HEK293T (cell line): ENCODE data around the gene EMD.

Experiments
- CTCF ChIA-PET: fragments of 350-600 bp; formaldehyde crosslinking; extraction: SDS; loops from one replicate; lab custom pipeline; 2021; ENCODE audit warnings: antibody characterized with exemption, inconsistent platforms; lab: Yijun Ruan, JAX
- POLR2A ChIA-PET: fragments of 350-600 bp; formaldehyde crosslinking; extraction: SDS; loops from one replicate; lab custom pipeline; 2020; ENCODE audit warnings: antibody characterized with exemption, inconsistent platforms; lab: Yijun Ruan, JAX
- DNase-seq: peaks from one replicate; pipeline ENCODE4 v3.0.0; 2012; ENCODE audit warnings: mixed read lengths; ENCODE audit errors: extremely low spot score
- ARNT ChIP-seq: fragments of 450-650 bp; IDR thresholded peaks from 2 replicates; pipeline ENCODE4 v1.6.1; 2017; ENCODE audit warnings: mild to moderate bottlenecking
- BHLHE40 ChIP-seq: fragments of 450-650 bp; IDR thresholded peaks from 2 replicates; pipeline ENCODE4 v1.6.1; 2016; ENCODE audit warnings: mild to moderate bottlenecking, moderate library complexity, borderline replicate concordance
- CTBP1 ChIP-seq: fragments of 450-650 bp; IDR thresholded peaks from 2 replicates; pipeline ENCODE4 v1.6.1; 2016; ENCODE audit warnings: borderline replicate concordance
- ELF4 ChIP-seq: fragments of 450-650 bp; IDR thresholded peaks from 2 replicates; pipeline ENCODE4 v1.6.1; 2017; ENCODE audit warnings: antibody characterized with exemption
- FOXA1 ChIP-seq: fragments of 450-650 bp; IDR thresholded peaks from 2 replicates; pipeline ENCODE4 v1.6.1; 2016; ENCODE audit warnings: mild to moderate bottlenecking
- FOXK2 ChIP-seq: fragments of 450-650 bp; IDR thresholded peaks from 2 replicates; pipeline ENCODE4 v1.6.1; 2016; ENCODE audit warnings: mild to moderate bottlenecking
- FOXM1 ChIP-seq: fragments of 450-650 bp; IDR thresholded peaks from 2 replicates; pipeline ENCODE4 v1.6.1; 2017; ENCODE audit warnings: mild to moderate bottlenecking, borderline replicate concordance
- HDGF ChIP-seq: fragments of 450-650 bp; IDR thresholded peaks from 2 replicates; pipeline ENCODE4 v1.6.1; 2017; ENCODE audit warnings: antibody characterized with exemption, borderline replicate concordance
- L3MBTL2 ChIP-seq: fragments of 450-650 bp; conservative IDR thresholded peaks from 2 replicates; pipeline ENCODE4 v1.6.1; 2016; ENCODE audit warnings: mild to moderate bottlenecking
- LEF1 ChIP-seq: fragments of 450-650 bp; IDR thresholded peaks from 2 replicates; pipeline ENCODE4 v1.6.1; 2017; ENCODE audit warnings: mild to moderate bottlenecking, borderline replicate concordance
- SP1 ChIP-seq: fragments of 450-650 bp; IDR thresholded peaks from 2 replicates; pipeline ENCODE4 v1.6.1; 2017
- SUZ12 ChIP-seq: fragments of 450-650 bp; IDR thresholded peaks from 2 replicates; pipeline ENCODE4 v1.6.1; 2016; ENCODE audit warnings: mild to moderate bottlenecking
- TARDBP ChIP-seq: fragments of 450-650 bp; IDR thresholded peaks from 2 replicates; pipeline ENCODE4 v1.6.1; 2016
- ZNF384 ChIP-seq: fragments of 450-650 bp; IDR thresholded peaks from 2 replicates; pipeline ENCODE4 v1.6.1; 2016
- TF ChIP-seq, protein P1 (sequence below): fragments of 450-650 bp; IDR thresholded peaks from 2 replicates; pipeline ENCODE4 v1.6.1; 2016

Gene EMD

DNA sequence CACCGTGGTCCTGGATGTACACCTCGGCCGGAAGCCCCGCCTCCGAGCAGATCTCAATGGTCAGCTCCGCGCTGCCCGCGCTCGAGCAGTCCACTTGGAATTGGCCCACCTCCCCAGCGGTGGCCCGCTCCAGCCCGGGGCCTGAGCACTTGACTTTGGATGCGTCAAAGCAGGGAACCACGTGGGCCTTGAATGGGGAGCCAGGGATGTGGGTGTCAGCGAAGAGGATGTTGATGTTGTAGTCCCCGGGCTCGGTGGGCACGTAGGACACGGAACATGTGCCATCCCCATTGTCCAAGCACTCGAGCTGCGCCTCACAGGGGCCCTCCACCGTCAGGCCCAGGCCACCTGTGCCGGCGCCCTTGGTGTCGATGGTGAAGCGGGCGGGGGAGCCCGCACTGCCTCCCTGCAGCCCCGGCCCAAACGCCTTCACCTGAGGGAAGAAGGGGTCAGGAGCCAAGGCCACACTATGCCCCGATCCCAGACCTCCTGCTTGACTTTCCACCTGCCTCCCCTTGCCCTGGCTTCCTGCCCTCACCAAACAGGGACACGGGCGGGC is 18.9 kb upstream of the EMD start:
- ChIA-PET CTCF (no interaction called here), POLR2A (no interaction called here)
- TF ChIP-seq ELF4, result no peak
- no peak for TF ChIP-seq LEF1
- no peak for TF ChIP-seq FOXK2
- DNase-seq, result no peak

DNA sequence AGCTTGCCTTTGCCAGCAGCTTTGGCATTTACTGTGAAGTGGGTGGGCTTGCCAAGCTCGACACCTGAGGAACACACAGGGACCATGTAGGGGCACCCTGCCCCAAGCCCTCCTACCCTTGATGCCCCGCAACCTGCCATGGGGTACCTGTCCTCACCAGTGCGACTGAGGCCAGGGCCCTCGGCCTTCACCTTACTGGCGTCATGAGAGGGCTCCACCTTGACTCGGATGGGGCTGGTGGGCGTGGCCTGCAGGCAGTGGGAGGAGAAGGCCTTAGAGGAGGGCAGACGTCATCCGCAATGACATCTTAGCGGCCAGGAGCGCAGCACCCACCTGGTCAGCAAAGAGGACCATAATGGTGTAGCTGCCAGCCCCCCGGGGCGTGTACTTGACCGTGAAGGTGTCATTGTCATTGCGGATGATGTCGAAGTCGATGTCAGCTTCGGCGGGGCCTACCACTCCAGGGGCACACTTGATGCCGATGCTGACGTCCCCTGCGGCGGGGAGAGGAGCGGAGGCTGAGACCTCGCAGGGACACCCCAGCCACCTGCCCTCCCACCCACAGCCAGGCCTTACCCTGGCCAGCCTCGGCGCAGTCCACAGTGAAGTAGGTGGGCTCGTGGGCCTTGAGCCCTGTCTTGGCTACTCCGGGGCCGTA is 16.9 kb upstream of the EMD start:
- ChIA-PET CTCF (interaction anchor here (1.5 kb wide), 1 partner anchor 44 kb away, joined by 3 read pairs; no protein-coding TSS in a partner anchor), POLR2A (interaction anchor here (0.5 to 1.5 kb wide), 2 partner anchors 35 to 183 kb away, joined by 3 read pairs; no protein-coding TSS in a partner anchor)
- no peak for TF ChIP-seq ZNF384
- TF ChIP-seq ELF4, result no peak
- DNase-seq, result no peak

GRCh38 chrX:154363706-154364439 is 15.2 kb upstream of the EMD start:
- TF ChIP-seq TARDBP (no peak), FOXK2 (no peak), HDGF (no peak), SUZ12 (no peak)
- ChIA-PET POLR2A (interaction anchor here (0.7 kb wide), 1 partner anchor 516 kb away, joined by 3 read pairs; no protein-coding TSS in a partner anchor), CTCF (interaction anchor here (0.9 to 1.1 kb wide), 2 partner anchors 10 to 42 kb away, joined by 3 read pairs; no protein-coding TSS in a partner anchor)
- no peak for DNase-seq

DNA sequence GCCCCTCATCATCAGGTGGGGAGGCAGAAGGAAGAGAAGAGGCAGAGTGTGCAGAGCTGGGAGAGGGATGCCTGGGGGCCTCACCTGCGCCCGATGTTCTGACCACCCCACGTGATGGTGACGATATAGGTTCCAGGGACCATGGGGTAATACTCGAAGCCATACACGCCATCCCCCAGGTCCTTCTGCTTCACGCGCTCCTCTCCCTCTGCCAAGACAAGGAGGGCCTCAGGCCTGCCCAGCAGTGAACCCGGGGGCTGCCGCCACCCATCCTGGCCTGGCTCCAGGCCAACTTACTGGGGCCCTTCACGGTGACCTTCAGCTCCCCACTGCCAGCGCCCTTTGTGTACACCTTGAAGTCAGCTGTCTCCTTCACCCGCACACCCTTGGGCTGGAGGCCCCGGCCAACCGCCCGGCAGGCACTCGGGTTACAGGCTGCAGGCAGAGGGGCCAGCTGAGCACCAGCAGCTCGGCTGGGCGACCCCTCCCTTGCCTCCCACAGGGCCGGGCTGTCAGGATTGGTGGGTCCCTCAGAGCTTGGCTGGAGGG is 14.0 kb upstream of the EMD start:
- ChIA-PET POLR2A (no interaction called here), CTCF (no interaction called here)
- no peak for DNase-seq
- no peak for TF ChIP-seq SP1
- no peak for TF ChIP-seq ZNF384
- no peak for TF ChIP-seq ARNT
- no peak for TF ChIP-seq L3MBTL2
- TF ChIP-seq FOXM1, result no peak
- no peak for TF ChIP-seq SUZ12
- TF ChIP-seq, protein P1, sequence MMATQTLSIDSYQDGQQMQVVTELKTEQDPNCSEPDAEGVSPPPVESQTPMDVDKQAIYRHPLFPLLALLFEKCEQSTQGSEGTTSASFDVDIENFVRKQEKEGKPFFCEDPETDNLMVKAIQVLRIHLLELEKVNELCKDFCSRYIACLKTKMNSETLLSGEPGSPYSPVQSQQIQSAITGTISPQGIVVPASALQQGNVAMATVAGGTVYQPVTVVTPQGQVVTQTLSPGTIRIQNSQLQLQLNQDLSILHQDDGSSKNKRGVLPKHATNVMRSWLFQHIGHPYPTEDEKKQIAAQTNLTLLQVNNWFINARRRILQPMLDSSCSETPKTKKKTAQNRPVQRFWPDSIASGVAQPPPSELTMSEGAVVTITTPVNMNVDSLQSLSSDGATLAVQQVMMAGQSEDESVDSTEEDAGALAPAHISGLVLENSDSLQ, result no peak
- TF ChIP-seq ELF4, result no peak
- TF ChIP-seq FOXA1, result no peak
- TF ChIP-seq CTBP1, result no peak

GRCh38 chrX:154365997-154366665 is 13.0 kb upstream of the EMD start:
- no peak for DNase-seq
- TF ChIP-seq ARNT (no peak), SUZ12 (no peak), HDGF (no peak)
- TF ChIP-seq, protein P1, result no peak
- ChIA-PET CTCF (no interaction called here), POLR2A (interaction anchor here (0.6 to 1.1 kb wide), 2 partner anchors 32 to 183 kb away, joined by 3 to 4 read pairs; partner anchors contain the start of gene RPL10)

DNA sequence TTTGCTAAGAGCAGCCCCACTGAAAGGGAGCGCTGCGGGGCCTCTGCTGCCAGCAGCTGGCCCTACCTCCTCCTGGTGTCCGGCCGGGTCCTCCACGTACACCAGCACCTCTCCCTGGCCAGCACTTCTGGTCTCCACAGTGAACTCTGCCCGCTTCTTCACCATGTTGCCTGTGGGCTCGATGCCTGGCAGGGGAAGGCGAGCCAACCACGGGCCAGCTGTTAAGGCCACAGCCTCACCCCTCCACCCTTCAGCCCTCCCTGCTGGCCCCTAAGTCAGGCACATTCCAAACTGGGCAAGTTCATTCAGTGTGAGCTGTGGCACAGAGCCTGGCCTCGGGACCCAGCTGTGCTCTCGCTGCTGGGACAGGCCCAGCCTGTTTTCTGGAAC is 12.4 kb upstream of the EMD start:
- POLR2A ChIA-PET, result interaction anchor here (1.1 kb wide), 1 partner anchor 31 kb away, joined by 4 read pairs; the partner anchor contains the start of gene RPL10
- TF ChIP-seq BHLHE40 (no peak), ARNT (no peak), FOXK2 (no peak), TARDBP (no peak), ELF4 (no peak), L3MBTL2 (no peak)
- TF ChIP-seq, protein P1, result no peak
- CTCF ChIA-PET, result no interaction called here
- DNase-seq, result no peak
